Neuronal stem cell (in vitro differentiated cells): ENCODE measurements around the gene REXO1.
A peak's percentile ranks its signal among the peaks of the same experiment; 100 is the strongest.

Experiments
- DNase-seq: peaks from one replicate; pipeline ENCODE4 v3.0.0-alpha.2; 2013; ENCODE audit warnings: low spot score
- H2AFZ ChIP-seq: one replicate; pipeline ENCODE4 v1.6.1; 2013; ENCODE audit warnings: mild to moderate bottlenecking, low read length, inconsistent platforms
- H2AK5ac ChIP-seq: 2 replicates; pipeline ENCODE4 v1.6.1; 2013; ENCODE audit warnings: low read depth, mild to moderate bottlenecking, inconsistent platforms, low read length, moderate library complexity, mixed read lengths
- H2BK120ac ChIP-seq: 2 replicates; pipeline ENCODE4 v1.6.1; 2013; ENCODE audit warnings: low read depth, mild to moderate bottlenecking, inconsistent platforms, low read length, moderate library complexity, mixed read lengths
- H2BK12ac ChIP-seq: one replicate; pipeline ENCODE4 v1.6.1; 2013; ENCODE audit warnings: low read length, inconsistent platforms
- H2BK15ac ChIP-seq: 2 replicates; pipeline ENCODE4 v1.6.1; 2013; ENCODE audit warnings: mild to moderate bottlenecking, low read length, inconsistent platforms, mixed read lengths
- H2BK5ac ChIP-seq: one replicate; pipeline ENCODE4 v1.6.1; 2013; ENCODE audit warnings: inconsistent platforms, mild to moderate bottlenecking, low read length, moderate library complexity
- H3K14ac ChIP-seq: one replicate; pipeline ENCODE4 v1.6.1; 2013; ENCODE audit warnings: low read length, inconsistent platforms
- H3K18ac ChIP-seq: 2 replicates; pipeline ENCODE4 v1.6.1; 2013; ENCODE audit warnings: low read length, inconsistent platforms
- H3K23ac ChIP-seq: 2 replicates; pipeline ENCODE4 v1.6.1; 2013; ENCODE audit warnings: low read depth, mild to moderate bottlenecking, mixed read lengths, low read length, inconsistent platforms; ENCODE audit not compliant: poor library complexity
- H3K27ac ChIP-seq: replicated peaks from 3 replicates; pipeline ENCODE4 v1.5.1; 2013; ENCODE audit warnings: low read length, inconsistent platforms
- H3K27me3 ChIP-seq, 3 experiments: 2 replicates each; pipeline ENCODE4 v1.6.1; 2013; ENCODE audit warnings: low read length in 3 of 3, mild to moderate bottlenecking in 2 of 3, inconsistent platforms in 1 of 3, low read depth in 1 of 3, mixed read lengths in 1 of 3, moderate library complexity in 1 of 3; ENCODE audit not compliant: control insufficient read depth in 3 of 3, insufficient read depth in 3 of 3
- H3K36me3 ChIP-seq, 2 donors: replicated peaks in 1 of 2; 2 replicates each; pipeline ENCODE4 v1.6.1; 2013; ENCODE audit warnings: low read length in 2 of 2; ENCODE audit not compliant: control insufficient read depth in 2 of 2, insufficient read depth in 2 of 2
- H3K4ac ChIP-seq: 2 replicates; pipeline ENCODE4 v1.6.1; 2013; ENCODE audit warnings: inconsistent platforms, mild to moderate bottlenecking, low read length, moderate library complexity
- H3K4me1 ChIP-seq, 2 donors: 1 replicate in 1 of 2; 2 replicates in 1 of 2; pipeline ENCODE4 v1.6.1; 2013; ENCODE audit warnings: low read length in 2 of 2, low read depth in 1 of 2; ENCODE audit not compliant: control insufficient read depth in 2 of 2, insufficient read depth in 1 of 2
- H3K4me2 ChIP-seq: one replicate; pipeline ENCODE4 v1.6.1; 2013; ENCODE audit warnings: mild to moderate bottlenecking, low read length, inconsistent platforms; ENCODE audit not compliant: insufficient read depth, poor library complexity, severe bottlenecking
- H3K4me3 ChIP-seq, 2 donors: 2 replicates each; pipeline ENCODE4 v1.5.1; 2013; ENCODE audit warnings: low read length in 2 of 2, mild to moderate bottlenecking in 2 of 2, inconsistent platforms in 1 of 2, moderate library complexity in 1 of 2
- H3K79me1 ChIP-seq: one replicate; pipeline ENCODE4 v1.6.1; 2013; ENCODE audit warnings: low read depth, mild to moderate bottlenecking, inconsistent platforms, low read length, moderate library complexity
- H3K9ac ChIP-seq: one replicate; pipeline ENCODE4 v1.6.1; 2013; ENCODE audit warnings: mild to moderate bottlenecking, low read depth, low read length, inconsistent platforms; ENCODE audit not compliant: poor library complexity
- H3K9me3 ChIP-seq, 2 donors: replicated peaks in 1 of 2; 2 replicates each; pipeline versions ENCODE3 to v1.6.1; 2013; ENCODE audit warnings: low read length in 2 of 2, mild to moderate bottlenecking in 2 of 2, inconsistent platforms in 1 of 2, low read depth in 1 of 2, mixed read lengths in 1 of 2, moderate library complexity in 1 of 2; ENCODE audit not compliant: control insufficient read depth in 2 of 2, insufficient read depth in 1 of 2
- H4K8ac ChIP-seq: one replicate; pipeline ENCODE4 v1.6.1; 2013; ENCODE audit warnings: low read depth, mild to moderate bottlenecking, inconsistent platforms, low read length, moderate library complexity
- H4K91ac ChIP-seq: one replicate; pipeline ENCODE4 v1.6.1; 2013; ENCODE audit warnings: low read length, low read depth, mild to moderate bottlenecking, inconsistent platforms; ENCODE audit not compliant: poor library complexity
- WGBS, 2 donors: extraction: QIAGEN DNeasy Blood & Tissue Kit; methylation state at CpG; one replicate each; pipeline ENCODE4 v1.1.7; 2013; ENCODE audit warnings: missing lambda C conversion rate in 2 of 2, mixed read lengths in 1 of 2; ENCODE audit not compliant: insufficient read length in 2 of 2, insufficient replicate concordance in 1 of 2; ENCODE audit errors: extremely low coverage in 2 of 2; 5-methylcytosine and 5-hydroxymethylcytosine counted together

REXO1 gene

DNA sequence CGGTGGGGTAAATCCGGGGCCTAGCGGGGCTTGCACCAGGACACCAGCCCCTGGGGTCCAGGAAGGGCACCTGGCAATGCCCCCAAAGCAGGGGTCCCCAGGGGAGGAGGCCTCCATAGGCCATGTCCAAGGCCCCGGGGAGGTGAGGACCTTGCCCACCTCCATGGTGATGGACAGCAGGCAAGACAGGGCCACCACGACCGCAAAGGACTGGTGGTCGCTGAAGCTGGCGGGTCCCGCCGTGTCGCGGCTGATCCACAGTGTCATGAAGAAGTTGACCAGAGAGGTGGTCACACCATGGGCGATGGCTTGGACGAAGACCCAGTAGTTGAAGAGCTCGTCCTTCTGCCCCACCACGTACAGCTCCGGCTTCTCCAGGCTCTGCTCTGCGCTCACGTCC, 63.0 kb downstream of the REXO1 start:
- Histone ChIP-seq H2BK5ac (no peak overlapping the region), H3K9me3 (peaks cover 16 to 19% of the 10 kb centered on the region in 2 donors), H3K4me2 (no peak overlapping the region), H3K27ac (no peak overlapping the region), H3K23ac (no peak overlapping the region), H2BK120ac (no peak overlapping the region), H4K91ac (no peak overlapping the region), H3K4me1 (peaks cover 0 to 4% of the 10 kb centered on the region in 2 donors), H2AK5ac (no peak overlapping the region), H2BK15ac (no peak overlapping the region), H3K36me3 (no peaks in the 10 kb centered on the region), H3K4ac (no peak overlapping the region), H3K79me1 (peaks cover 2% of the 10 kb centered on the region), H3K18ac (peak overlapping the region; percentile 8), H2AFZ (no peak overlapping the region), H3K4me3 (no peak overlapping the region), H3K9ac (no peak overlapping the region), H4K8ac (no peak overlapping the region), H3K27me3 (peaks cover 4 to 38% (median 26%) of the 10 kb centered on the region in 3 experiments), H3K14ac (peak overlapping the region; percentile 38), H2BK12ac (no peak overlapping the region)
- DNase-seq: no peak
- WGBS, 2 donors: no CpG with 5 or more reads among the region's 19 CpGs

GRCh38 chr19:1783874-1784273, 64.4 kb downstream of the REXO1 start:
- no peak for DNase-seq
- H2BK12ac ChIP-seq: no peak overlapping the region
- H2BK5ac ChIP-seq: no peak overlapping the region
- H3K4me1 ChIP-seq: no peaks in the 10 kb centered on the region
- no peaks in the 10 kb centered on the region for H3K36me3 ChIP-seq
- peaks cover 3% of the 10 kb centered on the region for H3K79me1 ChIP-seq
- no peak overlapping the region for H2AFZ ChIP-seq
- WGBS, 2 donors: no CpG with 5 or more reads among the region's 9 CpGs
- no peak overlapping the region for H3K18ac ChIP-seq
- H3K27ac ChIP-seq: no peak overlapping the region
- H3K27me3 ChIP-seq: peaks cover 4 to 47% (median 33%) of the 10 kb centered on the region in 3 experiments
- peaks cover 16 to 19% of the 10 kb centered on the region in 2 donors for H3K9me3 ChIP-seq
- H3K23ac ChIP-seq: no peak overlapping the region
- H3K4ac ChIP-seq: no peak overlapping the region
- H2BK15ac ChIP-seq: no peak overlapping the region
- H3K14ac ChIP-seq: peak overlapping the region; percentile 17
- no peak overlapping the region for H4K8ac ChIP-seq
- no peak overlapping the region for H2AK5ac ChIP-seq
- no peak overlapping the region for H2BK120ac ChIP-seq
- no peak overlapping the region for H3K4me3 ChIP-seq
- no peak overlapping the region for H3K4me2 ChIP-seq
- no peak overlapping the region for H3K9ac ChIP-seq
- H4K91ac ChIP-seq: no peak overlapping the region

GRCh38 chr19:1783354-1783753, 64.9 kb downstream of the REXO1 start:
- no peak overlapping the region for H2BK5ac ChIP-seq
- H3K4ac ChIP-seq: no peak overlapping the region
- H3K4me3 ChIP-seq: no peak overlapping the region
- DNase-seq: no peak
- no CpG with 5 or more reads among the region's 4 CpGs for WGBS, 2 donors
- peaks cover 4 to 48% (median 34%) of the 10 kb centered on the region in 3 experiments for H3K27me3 ChIP-seq
- H3K4me2 ChIP-seq: no peak overlapping the region
- no peak overlapping the region for H2AK5ac ChIP-seq
- H2BK12ac ChIP-seq: no peak overlapping the region
- H3K23ac ChIP-seq: no peak overlapping the region
- H3K36me3 ChIP-seq: no peaks in the 10 kb centered on the region
- no peak overlapping the region for H3K9ac ChIP-seq
- no peak overlapping the region for H3K27ac ChIP-seq
- no peak overlapping the region for H4K8ac ChIP-seq
- no peaks in the 10 kb centered on the region for H3K4me1 ChIP-seq
- H2BK120ac ChIP-seq: no peak overlapping the region
- no peak overlapping the region for H4K91ac ChIP-seq
- H3K79me1 ChIP-seq: peaks cover 3% of the 10 kb centered on the region
- H2BK15ac ChIP-seq: no peak overlapping the region
- no peak overlapping the region for H3K18ac ChIP-seq
- peaks cover 16 to 21% of the 10 kb centered on the region in 2 donors for H3K9me3 ChIP-seq
- H2AFZ ChIP-seq: no peak overlapping the region
- peak overlapping the region; percentile 17 for H3K14ac ChIP-seq

DNA sequence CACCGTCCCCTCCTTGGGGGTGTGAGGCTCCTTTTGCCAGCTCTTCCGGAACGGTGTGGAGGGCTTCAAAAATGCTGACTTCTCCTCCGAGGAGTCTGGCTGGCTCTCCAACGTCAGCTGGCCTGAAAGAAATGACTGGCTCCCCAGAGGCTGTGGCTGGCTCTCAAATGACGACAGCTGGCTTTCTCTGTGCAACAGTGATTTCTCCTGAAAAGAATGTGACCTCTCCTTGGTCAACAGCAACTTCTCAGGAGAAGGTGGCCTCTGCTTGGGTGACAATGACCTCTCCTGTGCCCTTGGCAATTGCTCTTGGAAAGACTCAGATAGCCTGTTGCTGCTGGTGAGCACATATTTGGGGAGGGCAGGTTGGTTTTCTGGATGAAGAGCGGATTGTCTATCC, 65.8 kb downstream of the REXO1 start:
- Histone ChIP-seq H4K91ac (no peak overlapping the region), H2BK15ac (no peak overlapping the region), H3K9ac (no peak overlapping the region), H3K4ac (no peak overlapping the region), H3K36me3 (no peaks in the 10 kb centered on the region), H2BK5ac (peak overlapping the region; percentile 14), H4K8ac (no peak overlapping the region), H3K79me1 (peaks cover 3% of the 10 kb centered on the region), H2AFZ (no peak overlapping the region), H3K14ac (no peak overlapping the region), H3K9me3 (peaks cover 16 to 21% of the 10 kb centered on the region in 2 donors), H3K27ac (no peak overlapping the region), H3K18ac (no peak overlapping the region), H2BK120ac (no peak overlapping the region), H3K4me1 (no peaks in the 10 kb centered on the region), H3K4me2 (no peak overlapping the region), H3K23ac (no peak overlapping the region), H3K4me3 (peak overlapping the region in 1 of 2 donors; percentile 1), H2AK5ac (no peak overlapping the region), H2BK12ac (no peak overlapping the region), H3K27me3 (peaks cover 5 to 52% (median 35%) of the 10 kb centered on the region in 3 experiments)
- WGBS, 2 donors: no CpG with 5 or more reads among the region's 7 CpGs
- DNase-seq: no peak
